Measurements from ENCODE around the gene RPGR.

DNA sequence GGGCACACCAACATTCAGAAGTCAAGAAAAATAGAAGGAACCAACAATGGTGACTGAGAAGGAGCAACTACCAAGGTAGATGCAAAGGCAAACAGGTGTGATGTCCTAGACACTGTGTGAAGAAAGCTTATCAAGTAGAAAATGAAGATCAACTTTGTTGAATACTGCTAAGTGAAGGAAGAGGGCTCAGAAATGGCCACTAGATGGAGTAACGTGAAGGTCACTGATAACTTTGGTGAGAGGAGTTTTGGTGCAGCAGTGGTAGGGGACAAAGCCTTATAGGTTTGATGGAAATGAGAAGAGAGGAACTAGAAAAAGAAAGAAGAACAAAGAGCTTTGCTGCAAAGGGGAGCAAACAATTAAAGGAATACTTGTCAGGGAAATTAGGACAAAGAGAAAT is 48.6 kb upstream of the RPGR start:
- TF ChIP-seq, protein P1, sequence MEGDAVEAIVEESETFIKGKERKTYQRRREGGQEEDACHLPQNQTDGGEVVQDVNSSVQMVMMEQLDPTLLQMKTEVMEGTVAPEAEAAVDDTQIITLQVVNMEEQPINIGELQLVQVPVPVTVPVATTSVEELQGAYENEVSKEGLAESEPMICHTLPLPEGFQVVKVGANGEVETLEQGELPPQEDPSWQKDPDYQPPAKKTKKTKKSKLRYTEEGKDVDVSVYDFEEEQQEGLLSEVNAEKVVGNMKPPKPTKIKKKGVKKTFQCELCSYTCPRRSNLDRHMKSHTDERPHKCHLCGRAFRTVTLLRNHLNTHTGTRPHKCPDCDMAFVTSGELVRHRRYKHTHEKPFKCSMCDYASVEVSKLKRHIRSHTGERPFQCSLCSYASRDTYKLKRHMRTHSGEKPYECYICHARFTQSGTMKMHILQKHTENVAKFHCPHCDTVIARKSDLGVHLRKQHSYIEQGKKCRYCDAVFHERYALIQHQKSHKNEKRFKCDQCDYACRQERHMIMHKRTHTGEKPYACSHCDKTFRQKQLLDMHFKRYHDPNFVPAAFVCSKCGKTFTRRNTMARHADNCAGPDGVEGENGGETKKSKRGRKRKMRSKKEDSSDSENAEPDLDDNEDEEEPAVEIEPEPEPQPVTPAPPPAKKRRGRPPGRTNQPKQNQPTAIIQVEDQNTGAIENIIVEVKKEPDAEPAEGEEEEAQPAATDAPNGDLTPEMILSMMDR (conservative IDR thresholded peaks at IDR 0.05; ENCODE audit: low read length): peak; percentile 67
- no peak for TF ChIP-seq EZH2phosphoT487 (IDR thresholded peaks at IDR 0.05; ENCODE audit: borderline replicate concordance, low read depth, low read length)
